HEK293 (cell line): ENCODE measurements around the gene ZNF541.

Source experiments
- CTCF ChIA-PET: fragments of 350-600 bp; formaldehyde crosslinking; extraction: SDS; loops from one replicate; lab custom pipeline; 2021; ENCODE audit warnings: antibody characterized with exemption; lab: Yijun Ruan, JAX
- POLR2A ChIA-PET: fragments of 300-600 bp; formaldehyde crosslinking; extraction: SDS; loops from one replicate; lab custom pipeline; 2020; ENCODE audit warnings: antibody characterized with exemption, inconsistent platforms; lab: Yijun Ruan, JAX
- H3K27ac ChIP-seq: fragments of 200-500 bp; sonication (Bioruptor generic); 2 replicates; pipeline ENCODE4 v1.5.1; 2014; ENCODE audit warnings: low read depth, low read length, control low read depth, inconsistent platforms; ENCODE audit errors: extremely low read depth
- H3K36me3 ChIP-seq, 2 experiments: fragments of 200-500 bp in 1 of 2; sonication (Bioruptor generic) in 1 of 2; 1 replicate in 1 of 2; 2 replicates in 1 of 2; pipeline ENCODE4 v1.5.1; 2014 to 2017; ENCODE audit warnings: inconsistent platforms in 2 of 2, low read length in 2 of 2; ENCODE audit not compliant: control insufficient read depth in 2 of 2, insufficient read depth in 1 of 2
- H3K4me1 ChIP-seq: fragments of 200-500 bp; sonication (Bioruptor generic); 2 replicates; pipeline ENCODE4 v1.5.1; 2014; ENCODE audit warnings: mild to moderate bottlenecking, low read length, inconsistent platforms; ENCODE audit not compliant: control insufficient read depth, insufficient read depth
- H3K4me3 ChIP-seq: 2 replicates; pipeline ENCODE4 v1.5.1; 2011; ENCODE audit warnings: low read depth, mild to moderate bottlenecking, control low read depth, low read length, moderate library complexity
- H3K9me3 ChIP-seq: fragments of 200-500 bp; sonication (Bioruptor generic); 2 replicates; pipeline ENCODE4 v1.5.1; 2014; ENCODE audit warnings: low read depth, low read length, inconsistent platforms; ENCODE audit not compliant: control insufficient read depth, insufficient read depth
- ATF2 ChIP-seq: fragments of 450-650 bp; formaldehyde crosslinking; IDR thresholded peaks from 2 replicates; pipeline ENCODE4 v1.5.1; 2016; ENCODE audit warnings: missing biosample characterization, missing genetic modification characterization, low read depth
- KLF1 ChIP-seq: fragments of 450-650 bp; formaldehyde crosslinking; IDR thresholded peaks from 2 replicates; pipeline ENCODE4 v1.5.1; 2016; ENCODE audit warnings: missing biosample characterization, missing genetic modification characterization
- OSR2 ChIP-seq: fragments of 450-650 bp; formaldehyde crosslinking; IDR thresholded peaks from 2 replicates; pipeline ENCODE4 v1.5.1; 2016; ENCODE audit warnings: missing biosample characterization, missing genetic modification characterization
- TCF7L2 ChIP-seq: IDR thresholded peaks from 2 replicates; pipeline ENCODE4 v1.6.1; 2011; ENCODE audit warnings: low read depth, mild to moderate bottlenecking, inconsistent platforms, low read length, moderate library complexity, borderline replicate concordance
- ZNF202 ChIP-seq: fragments of 450-650 bp; formaldehyde crosslinking; IDR thresholded peaks from 2 replicates; pipeline ENCODE4 v1.5.1; 2016; ENCODE audit warnings: missing biosample characterization, missing genetic modification characterization, borderline replicate concordance
- ZNF211 ChIP-seq: fragments of 450-650 bp; formaldehyde crosslinking; IDR thresholded peaks from 2 replicates; pipeline ENCODE4 v1.5.1; 2016; ENCODE audit warnings: low read depth, missing biosample characterization, missing genetic modification characterization
- ZNF24 ChIP-seq: fragments of 450-650 bp; formaldehyde crosslinking; IDR thresholded peaks from 2 replicates; pipeline ENCODE4 v1.5.1; 2016; ENCODE audit warnings: missing biosample characterization, missing genetic modification characterization
- ZNF280D ChIP-seq: fragments of 450-650 bp; formaldehyde crosslinking; IDR thresholded peaks from 2 replicates; pipeline ENCODE4 v1.5.1; 2016; ENCODE audit warnings: missing biosample characterization, missing genetic modification characterization
- ZNF311 ChIP-seq: fragments of 450-650 bp; formaldehyde crosslinking; IDR thresholded peaks from 2 replicates; pipeline ENCODE4 v1.5.1; 2017; ENCODE audit warnings: missing biosample characterization, missing genetic modification characterization, borderline replicate concordance
- ZNF394 ChIP-seq: fragments of 450-650 bp; formaldehyde crosslinking; IDR thresholded peaks from 2 replicates; pipeline ENCODE4 v1.5.1; 2016; ENCODE audit warnings: missing biosample characterization, missing genetic modification characterization, mild to moderate bottlenecking, moderate library complexity, borderline replicate concordance
- ZNF404 ChIP-seq: fragments of 450-650 bp; formaldehyde crosslinking; IDR thresholded peaks from 2 replicates; pipeline ENCODE4 v1.5.1; 2017; ENCODE audit warnings: missing biosample characterization, missing genetic modification characterization
- ZNF48 ChIP-seq: fragments of 450-650 bp; formaldehyde crosslinking; IDR thresholded peaks from 2 replicates; pipeline ENCODE4 v1.5.1; 2016; ENCODE audit warnings: missing biosample characterization, missing genetic modification characterization
- ZNF518A ChIP-seq: fragments of 450-650 bp; formaldehyde crosslinking; conservative IDR thresholded peaks from 2 replicates; pipeline ENCODE4 v1.5.1; 2016; ENCODE audit warnings: low read depth, missing biosample characterization, missing genetic modification characterization
- ZNF529 ChIP-seq: fragments of 450-650 bp; formaldehyde crosslinking; IDR thresholded peaks from 2 replicates; pipeline ENCODE4 v1.5.1; 2017; ENCODE audit warnings: missing genetic modification characterization, missing biosample characterization; ENCODE audit not compliant: insufficient replicate concordance
- ZNF654 ChIP-seq: fragments of 450-650 bp; formaldehyde crosslinking; IDR thresholded peaks from 2 replicates; pipeline ENCODE4 v1.5.1; 2016; ENCODE audit warnings: low read depth, missing biosample characterization, missing genetic modification characterization
- ZSCAN5A ChIP-seq: fragments of 450-650 bp; formaldehyde crosslinking; IDR thresholded peaks from 2 replicates; pipeline ENCODE4 v1.5.1; 2016; ENCODE audit warnings: missing biosample characterization, missing genetic modification characterization
- TF ChIP-seq, protein P1 (sequence below): fragments of 450-650 bp; formaldehyde crosslinking; IDR thresholded peaks from 2 replicates; pipeline ENCODE4 v1.5.1; 2016; ENCODE audit warnings: missing biosample characterization, missing genetic modification characterization
- TF ChIP-seq, protein P2 (sequence below): fragments of 450-650 bp; formaldehyde crosslinking; IDR thresholded peaks from 2 replicates; pipeline ENCODE4 v1.5.1; 2016; ENCODE audit warnings: missing biosample characterization, missing genetic modification characterization
- TF ChIP-seq, protein P3 (sequence below): fragments of 450-650 bp; formaldehyde crosslinking; IDR thresholded peaks from 2 replicates; pipeline ENCODE4 v1.5.0; 2017; ENCODE audit warnings: missing biosample characterization, missing genetic modification characterization, borderline replicate concordance

Gene ZNF541

DNA sequence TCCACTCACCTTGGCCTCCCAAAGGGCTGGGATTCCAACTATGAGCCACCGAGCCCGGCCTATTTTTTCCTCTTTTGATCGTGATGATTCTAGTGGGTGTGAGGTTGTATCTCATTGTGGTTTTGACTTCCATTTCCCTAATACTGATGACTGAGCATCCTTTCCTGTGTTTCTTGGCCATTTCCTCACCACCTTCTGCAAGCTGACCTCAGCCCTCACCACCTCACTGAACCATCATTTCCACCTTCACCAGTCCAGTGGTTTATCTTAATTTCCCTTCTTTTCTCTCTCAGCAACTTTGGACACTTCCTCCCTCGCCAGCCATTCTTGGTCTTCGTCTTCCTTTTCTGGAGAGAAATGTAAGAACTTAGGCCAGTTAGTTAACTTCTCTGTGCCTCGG is 23.0 kb upstream of the ZNF541 start (continued):
- TF ChIP-seq ZNF518A (tag by site-specific recombination) (no peak), KLF1 (tag by site-specific recombination) (no peak), ZNF48 (tag by site-specific recombination) (no peak), OSR2 (no peak), ATF2 (tag by site-specific recombination) (no peak)
- TF ChIP-seq, protein P1, sequence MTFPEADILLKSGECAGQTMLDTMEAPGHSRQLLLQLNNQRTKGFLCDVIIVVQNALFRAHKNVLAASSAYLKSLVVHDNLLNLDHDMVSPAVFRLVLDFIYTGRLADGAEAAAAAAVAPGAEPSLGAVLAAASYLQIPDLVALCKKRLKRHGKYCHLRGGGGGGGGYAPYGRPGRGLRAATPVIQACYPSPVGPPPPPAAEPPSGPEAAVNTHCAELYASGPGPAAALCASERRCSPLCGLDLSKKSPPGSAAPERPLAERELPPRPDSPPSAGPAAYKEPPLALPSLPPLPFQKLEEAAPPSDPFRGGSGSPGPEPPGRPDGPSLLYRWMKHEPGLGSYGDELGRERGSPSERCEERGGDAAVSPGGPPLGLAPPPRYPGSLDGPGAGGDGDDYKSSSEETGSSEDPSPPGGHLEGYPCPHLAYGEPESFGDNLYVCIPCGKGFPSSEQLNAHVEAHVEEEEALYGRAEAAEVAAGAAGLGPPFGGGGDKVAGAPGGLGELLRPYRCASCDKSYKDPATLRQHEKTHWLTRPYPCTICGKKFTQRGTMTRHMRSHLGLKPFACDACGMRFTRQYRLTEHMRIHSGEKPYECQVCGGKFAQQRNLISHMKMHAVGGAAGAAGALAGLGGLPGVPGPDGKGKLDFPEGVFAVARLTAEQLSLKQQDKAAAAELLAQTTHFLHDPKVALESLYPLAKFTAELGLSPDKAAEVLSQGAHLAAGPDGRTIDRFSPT (tag by site-specific recombination): no peak
- TF ChIP-seq, protein P2, sequence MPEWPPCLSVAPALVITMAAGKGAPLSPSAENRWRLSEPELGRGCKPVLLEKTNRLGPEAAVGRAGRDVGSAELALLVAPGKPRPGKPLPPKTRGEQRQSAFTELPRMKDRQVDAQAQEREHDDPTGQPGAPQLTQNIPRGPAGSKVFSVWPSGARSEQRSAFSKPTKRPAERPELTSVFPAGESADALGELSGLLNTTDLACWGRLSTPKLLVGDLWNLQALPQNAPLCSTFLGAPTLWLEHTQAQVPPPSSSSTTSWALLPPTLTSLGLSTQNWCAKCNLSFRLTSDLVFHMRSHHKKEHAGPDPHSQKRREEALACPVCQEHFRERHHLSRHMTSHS (tag by site-specific recombination): no peak

DNA sequence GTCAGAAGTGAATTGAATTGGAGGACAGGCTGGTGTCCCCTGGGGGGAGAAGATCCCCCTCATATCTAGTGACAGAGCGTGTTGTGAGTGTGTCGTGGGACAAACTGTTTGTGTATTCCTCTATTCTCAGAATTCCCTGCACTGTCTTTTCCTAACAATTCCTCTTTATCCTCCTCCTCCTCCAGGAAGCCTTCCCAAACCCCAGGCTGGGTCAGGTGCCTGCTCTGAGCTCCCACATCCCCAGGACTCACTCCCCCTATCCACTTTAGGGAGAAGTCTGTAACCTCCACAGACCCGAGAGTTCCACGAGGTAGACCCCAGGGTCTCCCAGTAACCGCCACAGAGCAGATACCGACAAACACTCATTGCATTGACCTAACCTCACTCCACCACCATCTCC is 20.9 kb upstream of the ZNF541 start:
- Histone ChIP-seq H3K4me3 (no peak overlapping the region), H3K36me3 (no peaks in the 10 kb centered on the region), H3K9me3 (no peaks in the 10 kb centered on the region), H3K27ac (no peak overlapping the region), H3K4me1 (peaks cover 6% of the 10 kb centered on the region)
- ChIA-PET POLR2A (interaction anchor here (0.6 kb wide), 1 partner anchor 80 kb away, joined by 3 read pairs; no protein-coding TSS in a partner anchor), CTCF (interaction anchor here (0.7 kb wide), 1 partner anchor 20 kb away, joined by 3 read pairs; no protein-coding TSS in a partner anchor)
- no peak for TF ChIP-seq TCF7L2
- TF ChIP-seq ZNF311 (tag by site-specific recombination): no peak
- TF ChIP-seq ZNF280D (tag by site-specific recombination): no peak
- no peak for TF ChIP-seq ZNF211 (tag by site-specific recombination)
- no peak for TF ChIP-seq ZNF529 (tag by site-specific recombination)
- no peak for TF ChIP-seq ZNF202 (tag by site-specific recombination)
- TF ChIP-seq ZNF654 (tag by site-specific recombination): no peak
- no peak for TF ChIP-seq ZNF394
- TF ChIP-seq ZNF24 (tag by site-specific recombination): no peak
- TF ChIP-seq, protein P3, sequence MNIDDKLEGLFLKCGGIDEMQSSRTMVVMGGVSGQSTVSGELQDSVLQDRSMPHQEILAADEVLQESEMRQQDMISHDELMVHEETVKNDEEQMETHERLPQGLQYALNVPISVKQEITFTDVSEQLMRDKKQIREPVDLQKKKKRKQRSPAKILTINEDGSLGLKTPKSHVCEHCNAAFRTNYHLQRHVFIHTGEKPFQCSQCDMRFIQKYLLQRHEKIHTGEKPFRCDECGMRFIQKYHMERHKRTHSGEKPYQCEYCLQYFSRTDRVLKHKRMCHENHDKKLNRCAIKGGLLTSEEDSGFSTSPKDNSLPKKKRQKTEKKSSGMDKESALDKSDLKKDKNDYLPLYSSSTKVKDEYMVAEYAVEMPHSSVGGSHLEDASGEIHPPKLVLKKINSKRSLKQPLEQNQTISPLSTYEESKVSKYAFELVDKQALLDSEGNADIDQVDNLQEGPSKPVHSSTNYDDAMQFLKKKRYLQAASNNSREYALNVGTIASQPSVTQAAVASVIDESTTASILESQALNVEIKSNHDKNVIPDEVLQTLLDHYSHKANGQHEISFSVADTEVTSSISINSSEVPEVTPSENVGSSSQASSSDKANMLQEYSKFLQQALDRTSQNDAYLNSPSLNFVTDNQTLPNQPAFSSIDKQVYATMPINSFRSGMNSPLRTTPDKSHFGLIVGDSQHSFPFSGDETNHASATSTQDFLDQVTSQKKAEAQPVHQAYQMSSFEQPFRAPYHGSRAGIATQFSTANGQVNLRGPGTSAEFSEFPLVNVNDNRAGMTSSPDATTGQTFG (tag by site-specific recombination): no peak
- no peak for TF ChIP-seq ZNF404
- TF ChIP-seq ZSCAN5A (tag by site-specific recombination): no peak
